ENCODE data around the gene CDH10.

CDH10 gene

DNA sequence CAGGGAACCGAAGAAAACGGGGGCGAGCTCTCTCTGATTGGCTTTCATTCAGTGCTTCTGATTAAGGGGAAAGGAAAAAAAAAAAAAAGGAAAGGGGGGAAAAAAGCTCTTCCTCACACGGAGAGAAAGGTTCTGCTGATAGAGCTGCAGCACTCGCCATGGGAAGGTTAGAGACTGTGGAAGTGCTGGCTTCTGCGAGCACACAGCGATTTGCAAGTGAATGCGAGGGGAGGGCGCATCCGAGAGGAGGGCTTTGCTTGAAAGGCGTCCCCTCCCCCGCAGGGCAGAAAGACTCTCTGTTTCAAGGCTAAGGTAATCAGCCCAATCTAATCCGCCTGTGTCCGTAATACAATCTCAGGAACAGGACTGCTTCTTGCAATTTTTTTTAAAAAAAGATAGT lies at the start of gene CDH10:
Gene CDH10, minus strand, starts transcription at position 218 of the 400 bp plus-strand sequence. CDS start 51,488 bp downstream, outside the sequence.
- Mint-ChIP-seq H3K4me1 (no peaks in the 10 kb centered on the region), H3K36me3 (no peaks in the 10 kb centered on the region), H3K9me3 (peaks cover under 1% of the 10 kb centered on the region), H3K4me3 (no peak within 1 kb of the TSS), H3K27ac (no peak within 1 kb of the TSS), H3K27me3 (no peaks in the 10 kb centered on the region)
- CTCF ChIA-PET: no interaction called here
- no peak for DNase-seq

- H3K27ac Mint-ChIP-seq: no peak overlapping the region
- CTCF ChIA-PET: no interaction called here
- H3K27me3 Mint-ChIP-seq: no peaks in the 10 kb centered on the region
- H3K4me1 Mint-ChIP-seq: no peaks in the 10 kb centered on the region
- H3K36me3 Mint-ChIP-seq: no peaks in the 10 kb centered on the region
- H3K9me3 Mint-ChIP-seq: peaks cover 18% of the 10 kb centered on the region
- no peak for DNase-seq
- H3K4me3 Mint-ChIP-seq: no peak overlapping the region
These were observed 48.8 kb upstream of the CDH10 start for GRCh38 chr5:24693609-24694008.

- H3K27ac Mint-ChIP-seq: no peak overlapping the region
- no peaks in the 10 kb centered on the region for H3K36me3 Mint-ChIP-seq
- no peaks in the 10 kb centered on the region for H3K27me3 Mint-ChIP-seq
- CTCF ChIA-PET: no interaction called here
- no peak for DNase-seq
- H3K9me3 Mint-ChIP-seq: peaks cover 32% of the 10 kb centered on the region
- H3K4me3 Mint-ChIP-seq: no peak overlapping the region
- H3K4me1 Mint-ChIP-seq: no peaks in the 10 kb centered on the region
These were observed 46.3 kb upstream of the CDH10 start for GRCh38 chr5:24691074-24691473.

- Mint-ChIP-seq H3K4me3 (no peak overlapping the region), H3K27me3 (no peaks in the 10 kb centered on the region), H3K9me3 (peaks cover 7% of the 10 kb centered on the region), H3K27ac (no peak overlapping the region), H3K36me3 (no peaks in the 10 kb centered on the region), H3K4me1 (no peaks in the 10 kb centered on the region)
- CTCF ChIA-PET: no interaction called here
- DNase-seq: no peak
These were observed 36.3 kb upstream of the CDH10 start for GRCh38 chr5:24681106-24681505.

GRCh38 chr5:24668050-24668449 lies 23.3 kb upstream of the CDH10 start:
- Mint-ChIP-seq H3K27ac (no peak overlapping the region), H3K36me3 (no peaks in the 10 kb centered on the region), H3K4me1 (no peaks in the 10 kb centered on the region), H3K27me3 (no peaks in the 10 kb centered on the region), H3K4me3 (no peak overlapping the region), H3K9me3 (peaks cover 15% of the 10 kb centered on the region)
- CTCF ChIA-PET: no interaction called here
- DNase-seq: no peak

DNA sequence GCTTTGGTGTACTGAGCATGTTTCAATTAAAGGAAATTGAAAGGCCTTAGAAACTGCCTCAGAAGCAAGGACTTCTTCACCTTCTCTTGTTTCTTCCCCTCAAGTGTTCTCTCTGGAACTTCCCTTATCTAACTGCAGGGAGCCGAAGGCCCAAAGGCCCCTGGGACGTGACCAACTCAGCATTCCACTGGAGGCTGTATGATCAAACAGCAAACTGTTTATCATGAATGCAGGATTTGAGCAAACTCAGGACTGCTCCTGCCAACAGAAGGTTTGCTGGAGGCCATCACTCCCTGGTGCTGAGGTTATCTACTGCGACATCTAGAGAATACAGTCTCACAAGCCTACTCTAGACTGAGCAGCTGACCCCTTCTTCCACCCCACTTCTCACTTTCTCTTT lies 4.8 kb upstream of the CDH10 start:
- Mint-ChIP-seq H3K27me3 (no peaks in the 10 kb centered on the region), H3K4me1 (no peaks in the 10 kb centered on the region), H3K9me3 (peaks cover 11% of the 10 kb centered on the region), H3K36me3 (no peaks in the 10 kb centered on the region), H3K27ac (no peak overlapping the region), H3K4me3 (no peak overlapping the region)
- DNase-seq: no peak
- CTCF ChIA-PET: interaction anchor here (0.6 kb wide), 1 partner anchor 356 kb away, joined by 3 read pairs; no protein-coding TSS in a partner anchor

DNA sequence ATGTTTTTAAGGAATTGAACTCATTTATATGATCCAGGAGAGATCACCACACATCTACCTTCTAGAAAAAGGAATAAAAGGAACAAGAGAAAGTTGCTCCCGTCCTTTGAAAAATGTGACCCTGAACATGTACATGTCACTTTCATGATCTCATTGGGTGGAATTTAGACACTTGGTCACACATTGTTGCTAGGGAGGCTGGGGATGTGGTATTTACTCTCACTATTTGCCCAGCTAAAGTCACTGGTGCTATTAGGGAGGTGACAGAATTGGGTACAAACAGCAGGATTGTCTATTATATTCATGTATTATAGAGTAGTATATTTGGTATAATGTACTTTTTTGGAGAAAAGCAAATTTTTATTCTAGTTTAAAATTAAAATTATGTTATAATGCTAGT lies 2.1 kb upstream of the CDH10 start:
- CTCF ChIA-PET: no interaction called here

GRCh38 chr5:24645483-24645882 lies 705 bp upstream of the CDH10 start:
- Mint-ChIP-seq H3K4me3 (no peak overlapping the region), H3K4me1 (no peaks in the 10 kb centered on the region), H3K9me3 (peaks cover 3% of the 10 kb centered on the region), H3K27me3 (no peaks in the 10 kb centered on the region), H3K36me3 (no peaks in the 10 kb centered on the region), H3K27ac (no peak overlapping the region)
- CTCF ChIA-PET: interaction anchor here (0.7 to 1.4 kb wide), 2 partner anchors 11 to 718 kb away, joined by 3 read pairs; no protein-coding TSS in a partner anchor
- no peak for DNase-seq

More for the DNA sequence above, 2.1 kb upstream of the CDH10 start:
- H3K27ac Mint-ChIP-seq: no peak overlapping the region
- H3K27me3 Mint-ChIP-seq: no peaks in the 10 kb centered on the region
- no peak overlapping the region for H3K4me3 Mint-ChIP-seq
- no peaks in the 10 kb centered on the region for H3K4me1 Mint-ChIP-seq
- no peaks in the 10 kb centered on the region for H3K36me3 Mint-ChIP-seq
- peaks cover 5% of the 10 kb centered on the region for H3K9me3 Mint-ChIP-seq
- DNase-seq: no peak

- H3K4me1 Mint-ChIP-seq: no peaks in the 10 kb centered on the region
- no peaks in the 10 kb centered on the region for H3K27me3 Mint-ChIP-seq
- no peak for DNase-seq
- no peak overlapping the region for H3K27ac Mint-ChIP-seq
- CTCF ChIA-PET: no interaction called here
- H3K4me3 Mint-ChIP-seq: no peak overlapping the region
- no peaks in the 10 kb centered on the region for H3K36me3 Mint-ChIP-seq
- H3K9me3 Mint-ChIP-seq: no peaks in the 10 kb centered on the region
These were observed 898 bp downstream of the CDH10 start for GRCh38 chr5:24643880-24644279.

GRCh38 chr5:24643156-24643555 lies 1.6 kb downstream of the CDH10 start:
- no peaks in the 10 kb centered on the region for H3K4me1 Mint-ChIP-seq
- no peak overlapping the region for H3K27ac Mint-ChIP-seq
- no peak overlapping the region for H3K4me3 Mint-ChIP-seq
- no peak for DNase-seq
- no peaks in the 10 kb centered on the region for H3K36me3 Mint-ChIP-seq
- CTCF ChIA-PET: no interaction called here
- no peaks in the 10 kb centered on the region for H3K9me3 Mint-ChIP-seq
- H3K27me3 Mint-ChIP-seq: no peaks in the 10 kb centered on the region

GRCh38 chr5:24642022-24642421 lies 2.8 kb downstream of the CDH10 start:
- no peak overlapping the region for H3K4me3 Mint-ChIP-seq
- H3K27me3 Mint-ChIP-seq: no peaks in the 10 kb centered on the region
- no peak overlapping the region for H3K27ac Mint-ChIP-seq
- no peaks in the 10 kb centered on the region for H3K4me1 Mint-ChIP-seq
- DNase-seq: no peak
- H3K9me3 Mint-ChIP-seq: no peaks in the 10 kb centered on the region
- H3K36me3 Mint-ChIP-seq: no peaks in the 10 kb centered on the region
- CTCF ChIA-PET: no interaction called here

DNA sequence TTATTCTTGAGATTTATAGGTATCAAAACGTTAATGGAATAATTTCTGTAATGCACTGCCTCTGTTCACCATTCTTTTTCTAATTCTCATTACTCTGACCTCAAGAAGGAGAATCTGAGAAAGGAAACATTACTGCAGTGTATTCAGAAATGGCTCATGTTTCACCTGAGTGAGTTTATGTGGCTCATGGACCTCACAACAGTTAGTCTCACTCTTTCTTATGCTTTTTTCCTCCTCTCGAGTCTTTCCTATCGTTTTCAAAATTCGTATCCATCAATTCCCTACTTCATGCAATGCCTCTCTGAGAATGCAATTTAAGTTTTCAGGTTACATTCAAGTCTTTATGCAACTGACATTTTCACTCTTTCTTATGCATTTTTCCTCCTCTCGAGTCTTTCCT lies 9.6 kb downstream of the CDH10 start:
- Mint-ChIP-seq H3K27ac (no peak overlapping the region), H3K27me3 (no peaks in the 10 kb centered on the region), H3K4me1 (no peaks in the 10 kb centered on the region), H3K4me3 (no peak overlapping the region), H3K9me3 (no peaks in the 10 kb centered on the region), H3K36me3 (no peaks in the 10 kb centered on the region)
- no peak for DNase-seq
- CTCF ChIA-PET: no interaction called here

DNA sequence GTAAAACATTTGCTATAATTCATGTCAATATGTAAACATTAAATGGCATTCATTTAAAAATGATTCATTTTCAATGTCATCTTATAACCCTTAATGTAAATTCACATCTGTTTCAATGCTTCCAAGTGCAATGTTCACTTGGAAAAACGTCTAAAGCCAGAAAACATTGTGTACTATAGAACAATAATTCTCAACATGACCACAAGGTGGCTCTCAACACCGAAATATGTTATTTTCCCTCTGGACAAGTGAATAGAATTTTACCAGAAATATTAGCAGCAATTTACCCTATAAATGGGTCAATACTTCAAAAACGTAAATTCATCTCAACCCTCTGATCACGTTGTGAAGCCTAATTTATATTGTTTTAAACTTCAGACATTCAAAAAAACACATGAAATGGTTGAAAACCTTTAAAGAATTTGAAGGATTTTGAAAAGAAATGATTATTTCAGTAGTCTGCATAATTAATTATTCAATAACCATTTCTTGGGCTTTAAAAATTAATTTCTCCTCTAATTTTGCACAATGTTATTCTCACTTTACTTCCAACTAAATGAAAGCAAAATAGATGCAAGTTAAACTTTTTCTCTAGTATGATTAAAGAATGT lies 11.0 kb downstream of the CDH10 start:
- DNase-seq: no peak
- no peaks in the 10 kb centered on the region for H3K9me3 Mint-ChIP-seq
- no peak overlapping the region for H3K4me3 Mint-ChIP-seq
- no peaks in the 10 kb centered on the region for H3K4me1 Mint-ChIP-seq
- CTCF ChIA-PET: interaction anchor here (0.9 kb wide), 1 partner anchor 12 kb away, joined by 3 read pairs; no protein-coding TSS in a partner anchor
- no peaks in the 10 kb centered on the region for H3K27me3 Mint-ChIP-seq
- H3K27ac Mint-ChIP-seq: no peak overlapping the region
- H3K36me3 Mint-ChIP-seq: no peaks in the 10 kb centered on the region

DNA sequence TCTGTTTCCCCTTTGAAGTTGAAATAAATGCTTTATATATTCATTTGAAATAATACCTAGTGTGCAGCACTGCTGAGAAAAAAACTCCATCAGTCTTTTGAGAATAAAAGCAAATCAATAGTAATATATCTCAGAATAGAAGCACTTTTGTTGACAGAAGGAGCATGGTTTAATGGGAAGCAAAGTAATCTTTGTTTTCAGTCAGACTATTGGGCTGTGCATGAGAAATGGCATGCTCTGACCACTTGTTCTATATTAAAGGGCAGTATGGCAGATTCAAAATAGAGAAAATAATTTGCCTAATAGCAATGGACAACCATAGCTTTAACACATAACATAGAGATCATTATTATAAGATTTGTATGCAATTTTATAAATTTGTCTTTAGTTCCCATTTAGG lies 12.4 kb downstream of the CDH10 start:
- CTCF ChIA-PET: no interaction called here
- H3K27me3 Mint-ChIP-seq: no peaks in the 10 kb centered on the region
- DNase-seq: no peak
- H3K4me3 Mint-ChIP-seq: no peak overlapping the region
- H3K27ac Mint-ChIP-seq: no peak overlapping the region
- H3K4me1 Mint-ChIP-seq: no peaks in the 10 kb centered on the region
- no peaks in the 10 kb centered on the region for H3K36me3 Mint-ChIP-seq
- no peaks in the 10 kb centered on the region for H3K9me3 Mint-ChIP-seq

DNA sequence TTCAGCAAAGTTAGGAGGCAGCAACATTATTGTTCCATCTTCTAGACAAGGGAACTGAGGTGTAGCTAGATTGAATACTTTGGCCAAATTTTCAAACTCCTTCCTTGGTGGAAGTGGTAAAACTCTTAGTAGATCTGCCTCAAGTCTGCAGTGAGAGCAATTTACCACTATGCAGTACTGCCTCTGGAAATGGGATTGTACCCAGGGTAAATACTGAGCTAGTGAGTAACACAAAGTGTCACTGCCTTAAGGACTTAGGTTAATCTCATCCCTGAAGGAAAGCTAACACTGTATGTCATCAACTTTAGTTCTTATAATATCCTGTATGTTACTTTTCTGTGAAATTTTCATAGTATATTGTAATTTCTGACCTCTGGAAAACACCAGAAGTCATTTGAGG lies 13.9 kb downstream of the CDH10 start:
- H3K36me3 Mint-ChIP-seq: no peaks in the 10 kb centered on the region
- CTCF ChIA-PET: no interaction called here
- no peaks in the 10 kb centered on the region for H3K27me3 Mint-ChIP-seq
- no peak overlapping the region for H3K4me3 Mint-ChIP-seq
- H3K4me1 Mint-ChIP-seq: no peaks in the 10 kb centered on the region
- H3K9me3 Mint-ChIP-seq: no peaks in the 10 kb centered on the region
- no peak for DNase-seq
- H3K27ac Mint-ChIP-seq: no peak overlapping the region

GRCh38 chr5:24629798-24630197 lies 15.0 kb downstream of the CDH10 start:
- Mint-ChIP-seq H3K9me3 (no peaks in the 10 kb centered on the region), H3K27ac (no peak overlapping the region), H3K4me3 (no peak overlapping the region), H3K4me1 (no peaks in the 10 kb centered on the region), H3K36me3 (no peaks in the 10 kb centered on the region), H3K27me3 (no peaks in the 10 kb centered on the region)
- no peak for DNase-seq
- CTCF ChIA-PET: no interaction called here
